SK-N-MC (cell line): ENCODE data around the gene SIRPG.

Source experiments
- DNase-seq: peaks from one replicate; pipeline ENCODE4 v3.0.0-alpha.2; 2011; ENCODE audit warnings: low read depth, low spot score
- H3K27ac ChIP-seq: fragments of 200-600 bp; sonication (generic); 2 replicates; pipeline ENCODE4 v1.5.1; 2016; ENCODE audit warnings: mixed run types
- H3K36me3 ChIP-seq: fragments of 200-600 bp; sonication (generic); 2 replicates; pipeline ENCODE4 v1.6.1; 2017; ENCODE audit warnings: antibody characterized with exemption, low read length, mixed read lengths; ENCODE audit not compliant: insufficient read depth
- H3K4me3 ChIP-seq: fragments of 200-600 bp; sonication (generic); 2 replicates; pipeline ENCODE4 v1.5.1; 2016
- H3K9ac ChIP-seq: fragments of 200-600 bp; sonication (generic); 2 replicates; pipeline ENCODE4 v1.8.0; 2017; ENCODE audit warnings: mixed run types, mixed read lengths; ENCODE audit not compliant: insufficient read length
- H3K9me3 ChIP-seq: fragments of 200-600 bp; sonication (generic); 2 replicates; pipeline ENCODE4 v1.6.1; 2017; ENCODE audit warnings: low read depth, mild to moderate bottlenecking, antibody characterized with exemption, low read length, moderate library complexity, mixed read lengths
- EZH2 ChIP-seq: fragments of 200-600 bp; sonication (generic); IDR thresholded peaks from one replicate; pipeline ENCODE4 v1.6.1; 2017; ENCODE audit warnings: antibody characterized with exemption
- FOXP2 ChIP-seq: optimal IDR thresholded peaks from 2 replicates; pipeline ENCODE3; 2011; ENCODE audit warnings: mild to moderate bottlenecking, moderate library complexity; ENCODE audit not compliant: insufficient read depth; ENCODE audit errors: extremely low read length, control extremely low read depth
- POLR2AphosphoS5 ChIP-seq: IDR thresholded peaks from 2 replicates; pipeline ENCODE4 v1.6.1; 2012; ENCODE audit warnings: mild to moderate bottlenecking, low read depth, low read length, borderline replicate concordance

The SIRPG gene

DNA sequence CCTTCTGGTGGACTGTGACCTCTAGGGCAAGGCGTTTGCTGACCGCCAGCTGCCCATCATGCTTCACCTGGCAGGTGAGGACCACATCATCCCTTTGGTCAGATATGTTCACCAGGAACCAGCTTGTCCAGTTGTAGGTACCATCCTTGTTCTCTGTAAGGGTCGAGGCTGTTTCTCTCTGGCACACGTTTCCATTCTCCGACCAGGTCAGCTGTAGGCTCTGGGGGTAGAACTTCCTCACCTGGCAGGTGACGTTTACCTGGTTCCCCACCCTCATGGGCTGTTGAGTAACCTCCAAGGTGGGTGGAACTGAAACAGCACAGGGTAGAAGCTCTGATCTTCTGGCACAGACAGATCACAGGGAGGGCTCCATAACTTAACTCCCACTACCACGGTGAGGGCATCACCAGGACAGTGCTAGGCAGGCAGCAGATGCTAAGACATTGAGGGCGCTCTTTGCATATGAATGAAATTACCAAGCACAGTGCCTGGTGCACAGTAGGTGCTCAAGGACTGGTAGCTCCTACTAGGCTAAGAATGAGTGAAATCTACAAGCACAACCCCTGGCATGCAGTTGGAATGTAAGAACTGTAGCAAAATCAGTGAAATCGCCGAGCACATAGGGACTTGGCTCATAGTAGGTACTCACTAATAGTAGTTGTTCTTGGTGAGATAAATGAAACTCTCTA lies 22.1 kb downstream of the SIRPG start:
- Histone ChIP-seq H3K4me3 (no peak overlapping the region), H3K27ac (no peak overlapping the region), H3K9me3 (no peaks in the 10 kb centered on the region), H3K9ac (no peak overlapping the region), H3K36me3 (no peaks in the 10 kb centered on the region)
- TF ChIP-seq EZH2 (no peak), FOXP2 (no peak), POLR2AphosphoS5 (no peak)
- DNase-seq, result no peak

DNA sequence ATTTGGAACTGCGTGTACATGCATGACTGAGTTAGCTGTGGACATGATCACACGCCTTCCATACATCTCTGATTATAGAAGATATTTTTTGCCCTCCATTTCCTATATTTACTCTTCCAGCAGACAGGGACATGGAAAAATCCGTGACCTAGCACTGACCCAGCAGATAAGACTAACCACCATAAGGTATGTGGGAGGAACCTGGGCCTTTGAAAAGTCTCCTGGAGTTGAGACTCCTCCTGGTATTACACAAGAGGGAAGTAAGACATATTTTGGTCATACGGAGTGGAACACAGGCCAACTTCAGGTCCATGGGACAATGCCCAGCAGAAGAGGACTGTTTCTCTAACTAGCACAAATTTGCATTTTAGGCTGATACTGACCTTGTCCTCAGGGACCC lies 24.0 kb downstream of the SIRPG start:
- no peak overlapping the region for H3K4me3 ChIP-seq
- H3K9ac ChIP-seq, result no peak overlapping the region
- H3K27ac ChIP-seq, result no peak overlapping the region
- no peak for DNase-seq
- no peaks in the 10 kb centered on the region for H3K9me3 ChIP-seq
- H3K36me3 ChIP-seq, result no peaks in the 10 kb centered on the region
- no peak for TF ChIP-seq POLR2AphosphoS5
- TF ChIP-seq FOXP2, result no peak
- no peak for TF ChIP-seq EZH2

DNA sequence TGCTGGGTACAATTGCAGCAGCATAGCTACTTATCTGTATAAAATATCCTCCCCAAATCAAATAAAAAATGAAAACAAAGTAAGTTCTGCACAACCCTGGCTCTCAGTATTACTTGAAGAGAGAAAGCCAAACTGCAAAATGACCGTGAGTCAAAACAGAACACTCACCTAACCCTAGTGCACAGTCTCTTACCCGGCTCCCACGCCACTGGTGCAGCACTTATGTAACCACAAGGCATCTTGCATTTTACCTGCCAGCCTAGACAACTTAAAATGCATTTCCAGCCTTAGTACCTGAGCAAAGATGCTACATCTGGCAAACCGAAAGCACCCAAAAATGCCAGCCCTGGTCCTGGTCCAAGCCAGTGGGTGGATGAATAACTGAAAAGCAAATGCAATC lies 25.4 kb downstream of the SIRPG start:
- TF ChIP-seq FOXP2 (no peak), POLR2AphosphoS5 (no peak), EZH2 (no peak)
- no peak overlapping the region for H3K27ac ChIP-seq
- no peaks in the 10 kb centered on the region for H3K9me3 ChIP-seq
- no peak overlapping the region for H3K4me3 ChIP-seq
- no peak for DNase-seq
- no peak overlapping the region for H3K9ac ChIP-seq
- H3K36me3 ChIP-seq, result no peaks in the 10 kb centered on the region

DNA sequence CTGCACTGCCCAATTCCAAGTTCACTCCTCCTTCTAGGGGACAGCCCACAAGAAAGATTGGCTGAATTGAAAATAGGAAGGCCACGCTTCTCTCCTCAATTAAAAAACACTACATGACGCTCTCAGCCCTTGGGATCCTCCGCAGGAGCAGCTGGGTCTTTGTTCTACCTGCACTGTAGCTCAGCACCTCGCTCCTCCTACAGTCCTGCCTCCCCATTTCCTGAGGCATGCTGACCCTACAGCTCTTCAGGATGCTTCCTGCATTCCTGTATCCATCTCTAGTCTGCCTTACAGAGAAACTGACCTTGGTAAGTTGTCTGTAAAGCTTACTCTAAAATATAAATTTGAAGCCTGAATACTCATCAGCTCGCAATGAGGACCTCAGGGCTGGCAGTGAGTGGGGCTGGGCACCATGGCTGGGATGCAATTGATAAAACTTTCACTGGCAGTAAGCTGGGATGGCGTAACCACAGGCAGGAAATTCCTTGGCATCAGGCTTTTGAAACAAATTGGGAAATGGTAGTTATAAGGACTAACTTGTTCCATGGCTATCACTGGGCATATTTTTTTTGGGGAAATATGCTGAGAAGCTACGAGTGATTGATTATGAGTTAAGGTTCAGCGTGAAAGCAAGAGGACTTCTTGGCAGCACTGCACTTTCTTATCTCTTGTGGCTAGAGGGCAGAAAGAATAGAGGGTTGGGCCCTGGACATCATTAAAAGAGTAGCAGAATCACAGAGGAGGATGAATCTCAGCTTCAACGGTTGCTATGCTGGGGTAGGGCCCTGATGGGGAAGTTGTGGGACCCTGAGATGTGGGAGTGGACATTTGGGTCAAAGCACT lies 26.0 kb downstream of the SIRPG start:
- Histone ChIP-seq H3K9ac (no peak overlapping the region), H3K9me3 (no peaks in the 10 kb centered on the region), H3K4me3 (no peak overlapping the region), H3K36me3 (no peaks in the 10 kb centered on the region), H3K27ac (no peak overlapping the region)
- TF ChIP-seq EZH2, result no peak
- TF ChIP-seq FOXP2, result no peak
- TF ChIP-seq POLR2AphosphoS5, result no peak
- no peak for DNase-seq

DNA sequence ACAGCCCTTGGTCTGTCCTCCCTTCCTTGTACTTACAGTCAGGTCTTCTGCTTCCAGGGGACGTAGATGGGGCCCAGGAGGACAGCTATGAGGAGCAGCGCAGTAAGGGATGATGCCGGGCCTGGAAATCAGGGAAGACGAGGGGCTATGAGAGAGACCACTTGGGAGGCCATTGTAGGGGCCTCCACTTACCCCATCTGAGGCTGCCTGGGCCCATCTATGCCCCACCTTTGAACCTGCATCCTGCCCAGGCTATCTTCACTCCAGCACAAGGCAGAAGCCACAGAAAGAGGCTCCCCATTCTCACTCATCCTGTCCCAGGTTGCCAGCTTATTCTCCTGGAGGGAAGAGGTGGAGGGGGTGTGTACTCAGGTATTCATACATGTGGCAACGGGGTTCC lies 27.4 kb downstream of the SIRPG start:
- TF ChIP-seq EZH2, result no peak
- TF ChIP-seq POLR2AphosphoS5, result no peak
- TF ChIP-seq FOXP2, result no peak
- no peak for DNase-seq
- H3K9ac ChIP-seq, result no peak overlapping the region
- no peak overlapping the region for H3K4me3 ChIP-seq
- no peaks in the 10 kb centered on the region for H3K36me3 ChIP-seq
- no peaks in the 10 kb centered on the region for H3K9me3 ChIP-seq
- no peak overlapping the region for H3K27ac ChIP-seq

DNA sequence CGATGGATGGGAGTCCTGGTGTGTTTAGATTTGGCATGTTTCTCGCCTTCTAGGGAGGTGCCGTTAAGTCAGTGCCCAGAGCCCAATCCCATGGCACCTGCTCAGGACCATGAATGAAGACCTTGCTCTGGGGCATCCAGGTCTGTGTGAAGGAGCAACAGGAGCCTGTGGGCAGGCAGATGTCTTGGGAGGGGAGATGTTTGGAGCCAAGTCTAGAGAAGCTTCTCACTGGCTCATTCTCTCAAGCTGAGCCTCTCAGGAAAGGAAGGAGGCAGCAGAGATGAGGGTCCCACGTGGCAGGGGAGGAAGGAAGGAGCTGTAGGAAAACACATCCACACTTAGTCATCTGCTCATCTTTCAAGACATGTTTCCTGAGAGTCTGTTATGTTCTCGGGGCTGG lies 28.3 kb downstream of the SIRPG start:
- TF ChIP-seq EZH2 (no peak), POLR2AphosphoS5 (no peak), FOXP2 (no peak)
- H3K4me3 ChIP-seq, result no peak overlapping the region
- no peaks in the 10 kb centered on the region for H3K36me3 ChIP-seq
- H3K9me3 ChIP-seq, result no peaks in the 10 kb centered on the region
- DNase-seq, result no peak
- no peak overlapping the region for H3K9ac ChIP-seq
- H3K27ac ChIP-seq, result no peak overlapping the region

DNA sequence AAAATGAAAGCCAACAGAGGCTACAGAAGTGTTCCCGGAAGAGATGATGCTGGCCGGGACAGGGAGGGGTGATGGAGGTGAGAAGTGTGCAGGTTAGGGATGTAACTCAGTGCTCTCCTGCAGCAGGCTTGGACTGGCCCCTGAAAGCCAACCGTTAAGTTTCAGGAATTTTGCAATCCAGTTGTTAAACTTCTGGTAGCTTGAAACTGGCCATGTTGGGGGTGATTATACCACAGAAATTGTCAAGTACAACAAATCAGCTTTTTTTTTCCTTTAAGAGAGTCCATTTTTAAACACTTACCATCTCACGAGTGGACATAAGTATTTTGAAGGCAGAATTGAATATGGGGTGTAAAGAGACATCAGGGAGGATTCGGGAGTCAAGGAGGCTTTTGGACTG lies 29.0 kb downstream of the SIRPG start:
- Histone ChIP-seq H3K9me3 (no peaks in the 10 kb centered on the region), H3K36me3 (no peaks in the 10 kb centered on the region), H3K4me3 (no peak overlapping the region), H3K9ac (no peak overlapping the region), H3K27ac (no peak overlapping the region)
- DNase-seq, result no peak
- TF ChIP-seq EZH2 (no peak), POLR2AphosphoS5 (no peak)

DNA sequence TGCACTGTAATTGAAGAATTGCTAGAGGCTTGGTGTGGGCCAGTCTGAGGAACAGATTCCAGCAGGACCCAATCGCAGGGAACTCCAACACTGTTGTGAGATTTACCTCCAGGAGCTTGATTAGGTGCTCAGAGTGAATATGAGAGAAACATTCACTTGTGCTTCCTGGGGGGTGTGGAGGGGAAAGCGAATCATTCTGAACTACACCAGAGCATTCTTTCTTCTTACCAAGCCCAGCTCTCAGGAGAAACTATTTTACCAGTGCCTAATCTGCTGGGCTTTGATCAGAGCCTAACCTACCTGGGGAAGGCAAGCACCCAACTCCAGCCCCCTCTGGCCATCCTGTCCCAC lies 30.4 kb downstream of the SIRPG start:
- no peak for DNase-seq
- Histone ChIP-seq H3K36me3 (no peaks in the 10 kb centered on the region), H3K27ac (no peak overlapping the region), H3K4me3 (no peak overlapping the region), H3K9ac (no peak overlapping the region), H3K9me3 (no peaks in the 10 kb centered on the region)
- TF ChIP-seq POLR2AphosphoS5 (no peak), FOXP2 (no peak), EZH2 (no peak)
